NCI-H526 (cell line): ENCODE data around the gene COQ10A.

Experiments used
- DNase-seq, 2 experiments: peaks; one replicate each; lab custom pipeline; 2025; lab: John Stamatoyannopoulos, UW

The COQ10A gene

GRCh38 chr12:56266693-56267442, at the start of gene COQ10A:
Gene COQ10A, plus strand, starts transcription at chr12:56266942. Its CDS starts 177 bp downstream, at chr12:56267119.
- peak; percentile 80 to 96 for DNase-seq

GRCh38 chr12:56219840-56220239, 46.9 kb upstream of the COQ10A start:
- no peak for DNase-seq

GRCh38 chr12:56220611-56221231, 46.0 kb upstream of the COQ10A start:
- no peak for DNase-seq

GRCh38 chr12:56221232-56221756, 45.4 kb upstream of the COQ10A start:
- peak in 1 of 2 experiments; percentile 62 for DNase-seq

- DNase-seq = peak; percentile 93 to 98
Measured at GRCh38 chr12:56221757-56222530, 44.8 kb upstream of the COQ10A start, which contains the start of gene RNF41. Gene RNF41, minus strand, starts transcription at chr12:56221922. Its CDS starts 7,875 bp downstream, at chr12:56214047.

- peak in 1 of 2 experiments; percentile 54 for DNase-seq
Measured at GRCh38 chr12:56222531-56222895, 44.2 kb upstream of the COQ10A start.

- DNase-seq = no peak
Measured at GRCh38 chr12:56223571-56224101, 43.1 kb upstream of the COQ10A start.

GRCh38 chr12:56224102-56224701, 42.5 kb upstream of the COQ10A start, which contains the start of gene NABP2:
Gene NABP2, plus strand, starts transcription at chr12:56224342. Its CDS starts 515 bp downstream, at chr12:56224857.
- DNase-seq = peak; percentile 94 to 99

- DNase-seq = no peak
Measured at GRCh38 chr12:56224954-56225353, 41.8 kb upstream of the COQ10A start.

GRCh38 chr12:56229082-56229481, 37.7 kb upstream of the COQ10A start:
- no peak for DNase-seq

- no peak for DNase-seq
Measured at GRCh38 chr12:56229916-56230431, 36.8 kb upstream of the COQ10A start, which contains the start of gene SLC39A5. Gene SLC39A5, plus strand, starts transcription at chr12:56230051. Its CDS starts 1,224 bp downstream, at chr12:56231275.

GRCh38 chr12:56230432-56231183, 36.1 kb upstream of the COQ10A start:
- DNase-seq = no peak

GRCh38 chr12:56231184-56231582, 35.6 kb upstream of the COQ10A start:
- DNase-seq = no peak

- DNase-seq = no peak
Measured at GRCh38 chr12:56234746-56235436, 31.9 kb upstream of the COQ10A start.

- DNase-seq = no peak
Measured at GRCh38 chr12:56236091-56236490, 30.7 kb upstream of the COQ10A start.

- DNase-seq = no peak
Measured at GRCh38 chr12:56236985-56237384, 29.8 kb upstream of the COQ10A start.

GRCh38 chr12:56237552-56237951, 29.2 kb upstream of the COQ10A start:
- no peak for DNase-seq

GRCh38 chr12:56241424-56242303, 25.1 kb upstream of the COQ10A start:
- no peak for DNase-seq

GRCh38 chr12:56242986-56243385, 23.8 kb upstream of the COQ10A start:
- no peak for DNase-seq
